Stimulated activated CD4-positive, alpha-beta T cell treated with anti-CD3 and anti-CD28 coated beads, Interleukin-1b, Interleukin-23, amount 100 ng/mL, for 1 hour (primary cell): ENCODE results near the gene TMCO6.
"Not testable (repeated sequence)": the region's sequence is repeated elsewhere in the genome, so short reads cannot be mapped to it uniquely, and the experiment has no call there.

Source experiments
- DNase-seq, 2 donors: peaks; one replicate each; pipeline ENCODE4 v3.0.0-alpha.2; 2020; ENCODE audit warnings: low read depth in 2 of 2

TMCO6 gene

DNA sequence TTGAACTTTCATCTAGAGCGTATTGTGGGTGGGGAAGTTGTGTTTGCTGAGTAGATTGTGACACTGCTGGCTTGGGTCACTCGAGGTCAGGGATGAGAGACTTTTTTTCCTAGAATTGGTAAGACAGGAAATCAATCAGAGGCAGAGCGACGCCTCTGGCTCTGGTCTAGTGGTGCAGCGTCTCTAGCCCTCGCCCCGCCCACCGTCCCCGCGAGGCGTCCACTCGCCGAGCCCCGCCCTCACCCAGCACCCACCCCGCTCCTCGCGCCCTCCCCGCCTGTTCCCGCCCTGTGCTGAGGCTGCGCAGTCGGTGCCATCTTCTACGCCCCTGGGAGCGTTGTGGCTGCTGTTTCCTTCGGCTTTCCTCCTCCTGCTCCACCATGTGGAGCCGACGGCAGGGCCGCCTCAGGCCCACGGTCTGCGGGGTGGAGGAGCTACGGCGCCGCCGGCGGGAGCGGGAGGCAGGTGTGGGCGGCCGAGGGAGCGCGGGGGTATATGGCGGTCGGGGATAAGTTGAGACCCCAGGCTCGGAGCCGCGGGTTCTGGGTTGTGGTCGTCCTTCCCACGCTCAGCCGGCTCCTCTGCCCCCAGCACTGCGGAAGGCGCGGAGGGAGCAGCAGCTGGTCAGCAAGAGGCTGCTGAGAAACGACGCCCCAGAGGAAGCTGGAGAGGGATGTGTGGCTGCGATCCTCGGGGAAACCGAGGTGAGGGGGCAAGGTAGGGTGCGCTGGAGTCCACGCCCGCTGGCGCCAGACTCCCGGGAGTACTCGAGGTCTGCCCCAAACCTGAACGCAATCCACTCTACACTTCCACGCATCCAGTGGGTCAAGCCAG lies at the start of gene TMCO6:
TSS of gene TMCO6 (plus strand) at position 304 of the 834 bp plus-strand sequence. CDS start at position 381, 77 bp downstream.
- DNase-seq: peak; percentile 93 to 97

DNA sequence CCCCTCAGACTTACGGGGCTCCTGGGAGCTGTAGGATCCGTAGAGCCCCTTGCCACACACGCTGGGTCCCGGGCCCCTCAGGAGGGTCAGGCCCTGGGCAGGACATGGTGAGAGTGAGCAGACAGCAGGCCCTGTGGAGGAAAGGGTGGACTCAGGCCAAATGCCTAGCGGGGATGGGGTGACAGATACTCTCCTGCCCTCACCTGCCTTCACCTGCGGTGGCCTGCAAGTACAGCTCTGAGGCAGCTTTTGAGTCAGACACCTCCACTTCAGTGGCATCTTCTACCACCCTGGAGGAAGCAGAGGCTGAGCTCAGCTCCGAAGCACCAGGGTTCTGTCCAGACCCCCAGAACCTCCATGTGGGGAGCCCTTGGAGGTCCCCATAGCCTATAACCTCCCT lies 48.4 kb upstream of the TMCO6 start:
- no peak for DNase-seq

DNA sequence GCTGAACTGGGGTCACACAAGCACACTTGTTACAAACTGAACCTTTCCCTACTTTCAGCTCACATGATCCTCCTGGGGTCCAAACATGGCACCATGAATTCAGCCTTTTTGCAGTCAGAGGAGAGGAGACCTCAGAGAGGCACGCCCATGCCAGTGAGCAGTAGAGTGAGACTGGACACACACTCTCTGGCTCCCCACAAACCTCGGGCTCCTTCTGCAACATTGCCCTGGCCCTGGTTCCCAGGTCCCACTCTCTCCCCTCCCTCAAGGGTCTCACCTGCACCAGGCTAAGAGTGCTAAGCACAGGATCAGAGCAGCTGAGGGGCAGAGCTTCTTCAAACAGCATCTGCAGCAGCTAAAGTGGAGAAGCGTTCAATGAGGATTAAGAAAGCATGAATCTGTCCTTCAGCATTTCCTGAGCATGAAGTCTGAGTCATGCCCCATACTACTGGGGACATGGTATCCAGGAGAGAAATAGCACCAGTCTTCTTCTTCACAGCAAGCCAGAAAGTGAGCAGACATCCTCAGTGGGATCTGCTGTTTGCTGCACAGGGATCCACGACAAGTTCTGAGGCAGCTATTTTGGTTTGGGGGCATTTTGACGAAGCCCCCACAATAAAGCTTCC lies 47.4 kb upstream of the TMCO6 start:
- DNase-seq: no peak

DNA sequence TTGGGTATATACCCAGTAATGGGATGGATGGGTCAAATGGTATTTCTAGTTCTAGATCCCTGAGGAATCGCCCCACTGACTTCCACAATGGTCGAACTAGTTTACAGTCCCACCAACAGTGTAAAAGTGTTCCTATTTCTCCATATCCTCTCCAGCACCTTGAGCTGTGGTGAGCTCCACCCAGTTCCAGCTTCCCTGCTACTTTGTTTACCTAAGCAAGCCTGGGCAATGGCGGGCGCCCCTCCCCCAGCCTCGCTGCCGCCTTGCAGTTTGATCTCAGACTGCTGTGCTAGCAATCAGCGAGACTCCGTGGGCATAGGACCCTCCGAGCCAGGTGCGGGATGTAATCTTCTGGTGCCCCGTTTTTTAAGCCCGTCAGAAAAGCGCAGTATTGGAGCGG lies 46.2 kb upstream of the TMCO6 start:
- not testable (repeated sequence) for DNase-seq

DNA sequence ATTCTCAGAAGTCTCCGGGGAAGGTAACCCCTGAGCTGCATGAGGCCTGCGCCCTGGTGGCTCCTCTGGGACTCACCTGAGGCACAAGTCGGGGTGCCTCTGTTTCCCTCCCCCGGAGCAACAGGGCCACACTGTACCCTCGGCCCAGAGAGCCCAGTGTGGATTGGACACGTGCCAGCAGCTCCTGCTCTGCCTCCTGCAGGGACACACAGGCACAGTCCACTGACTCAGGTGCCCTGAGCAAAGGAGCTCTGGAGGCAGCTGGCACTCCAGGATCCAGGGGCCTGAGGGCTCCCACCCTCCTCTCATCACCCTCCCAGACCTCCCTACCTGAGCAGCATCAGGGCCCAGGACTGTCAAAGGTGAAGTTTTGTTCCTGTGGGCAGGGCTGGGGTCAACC lies 45.1 kb upstream of the TMCO6 start:
- DNase-seq: no peak

DNA sequence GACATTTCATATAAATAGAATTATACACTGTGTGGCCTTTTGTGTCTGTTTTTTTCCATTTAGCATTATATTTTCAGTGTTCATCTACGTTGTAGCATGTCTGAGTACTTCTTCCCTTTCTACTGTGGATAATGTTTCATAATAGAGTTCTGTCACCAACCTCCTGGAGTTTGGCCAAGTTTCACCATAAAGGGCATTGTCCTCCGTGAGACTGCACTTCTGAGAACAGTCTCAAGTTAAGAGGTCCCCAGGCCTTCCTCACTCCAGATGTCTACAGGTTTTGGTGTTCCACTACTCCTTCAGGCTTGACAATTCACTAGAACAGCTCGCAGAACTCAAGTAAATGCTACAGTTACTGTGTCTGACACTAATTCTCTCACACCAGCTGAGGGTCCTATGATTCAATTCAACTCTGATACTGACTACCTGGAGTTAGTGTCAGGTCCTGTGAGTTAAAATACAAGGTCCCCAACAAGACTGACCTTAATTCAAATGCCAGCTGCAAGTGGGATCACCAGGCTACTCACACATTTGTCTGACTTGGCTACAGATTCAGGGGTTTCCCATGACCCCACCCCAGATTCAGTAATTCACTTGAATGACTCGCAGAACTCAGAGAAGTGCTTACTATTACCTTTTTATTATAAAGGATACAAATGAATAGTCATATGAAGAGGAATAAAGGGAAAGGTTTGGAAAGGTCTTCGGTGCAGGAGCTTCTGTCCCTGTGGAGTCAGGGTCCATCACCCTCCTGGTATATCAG lies 43.5 kb upstream of the TMCO6 start:
- DNase-seq: no peak

DNA sequence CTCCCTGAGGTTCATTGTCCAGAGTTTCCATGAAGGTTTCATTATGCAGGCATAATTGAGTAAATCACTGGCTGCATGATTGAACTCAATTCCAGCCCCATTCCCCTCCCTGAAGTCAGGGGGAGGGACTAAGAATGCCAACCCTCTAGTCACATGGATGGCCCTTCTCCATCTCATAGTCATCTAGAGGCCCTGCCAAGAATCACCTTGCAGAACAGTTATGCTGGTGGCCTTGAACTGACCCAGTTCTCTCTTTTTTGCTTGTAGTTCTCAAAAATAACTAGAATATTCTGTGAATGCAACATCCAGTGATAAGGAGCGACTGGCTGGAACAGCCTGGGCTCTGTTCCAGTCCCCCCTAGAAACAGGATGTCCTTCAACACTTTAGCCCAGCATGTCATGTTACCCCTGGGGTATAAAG lies 42.9 kb upstream of the TMCO6 start:
- DNase-seq: no peak

DNA sequence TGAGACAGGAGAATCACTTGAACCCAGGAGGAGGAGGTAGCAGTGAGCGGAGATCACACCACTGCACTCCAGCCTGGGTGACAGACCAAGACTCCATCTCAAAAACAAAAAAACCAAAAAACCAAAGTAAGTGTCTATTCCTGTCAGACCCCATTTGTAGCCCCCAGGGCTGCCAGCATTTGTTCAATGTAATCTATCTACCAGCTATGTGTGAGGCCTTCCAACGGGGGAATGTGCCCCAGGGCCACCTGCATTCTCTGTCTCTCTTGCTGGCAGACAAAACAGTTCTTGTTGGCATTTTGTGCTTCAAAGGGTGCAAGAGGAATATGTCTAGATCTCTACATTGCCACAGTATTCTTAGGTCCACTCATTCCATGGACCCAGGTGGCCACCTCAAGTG lies 40.4 kb upstream of the TMCO6 start:
- no peak for DNase-seq

DNA sequence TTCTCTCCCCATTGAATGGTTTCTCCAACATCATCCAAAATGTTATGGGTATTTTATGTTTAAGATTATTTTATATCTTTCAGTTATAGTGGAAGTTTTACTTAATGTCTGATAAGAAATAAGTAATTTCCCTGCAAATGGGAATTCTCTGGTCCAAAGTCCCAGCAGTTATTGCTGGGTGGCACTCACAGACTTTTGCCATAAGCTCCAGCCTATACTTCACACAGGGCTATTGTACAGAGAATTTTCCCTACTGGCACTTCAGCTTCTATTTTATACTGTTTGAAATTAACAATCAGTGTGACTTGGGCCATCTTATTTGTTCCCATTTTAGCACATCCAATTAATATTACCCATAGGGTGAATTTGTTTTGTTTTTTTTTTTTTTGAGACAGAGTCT lies 39.2 kb upstream of the TMCO6 start:
- no peak for DNase-seq

DNA sequence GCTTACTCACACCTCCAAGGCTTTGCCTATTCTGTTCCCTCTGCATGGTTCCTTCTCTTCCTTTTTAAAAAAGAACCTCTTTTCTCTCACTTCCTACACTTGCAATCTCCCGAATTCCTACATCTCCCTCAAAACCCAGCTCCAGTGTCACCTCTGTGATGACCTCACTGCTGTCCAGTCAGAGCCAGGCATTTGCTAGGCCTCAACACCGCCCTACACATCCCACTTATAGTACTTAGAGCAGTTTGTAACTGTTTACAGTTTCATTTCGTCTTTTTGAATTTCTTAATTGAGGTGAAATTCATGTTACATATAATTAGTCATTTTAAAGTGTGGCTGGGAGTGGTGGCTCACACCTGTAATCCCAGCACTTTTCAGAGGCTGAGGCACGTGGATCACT lies 37.1 kb upstream of the TMCO6 start:
- DNase-seq: no peak

DNA sequence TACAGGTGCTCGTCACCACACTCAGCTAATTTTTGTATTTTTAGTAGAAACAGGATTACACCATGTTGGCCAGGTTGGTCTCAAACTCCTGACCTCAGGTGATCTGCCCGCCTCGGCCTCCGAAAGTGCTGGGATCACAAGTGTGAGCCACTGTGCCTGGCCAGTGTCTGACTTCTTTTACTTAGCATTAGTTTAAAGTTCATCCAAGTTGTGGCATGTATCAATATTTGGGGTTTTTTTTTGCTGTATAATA lies 35.9 kb upstream of the TMCO6 start:
- DNase-seq: not testable (repeated sequence)

DNA sequence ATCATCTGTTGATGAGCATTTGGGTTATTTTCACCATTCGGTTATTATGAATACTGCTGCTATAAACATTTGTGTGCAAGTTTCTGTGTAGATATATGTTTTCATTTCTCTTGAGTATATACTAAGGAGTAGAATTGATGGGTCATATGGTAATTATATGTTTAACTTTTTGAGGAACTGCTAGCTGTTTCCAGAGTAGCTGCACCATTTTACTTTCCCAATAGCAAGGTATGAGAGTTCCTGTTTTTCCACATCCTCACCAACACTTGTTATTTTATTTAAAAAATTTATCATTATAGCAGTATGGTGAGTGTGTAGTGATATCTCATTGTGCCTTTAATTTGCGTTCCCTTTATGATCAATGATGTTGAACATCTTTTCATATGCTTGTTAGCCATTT lies 35.5 kb upstream of the TMCO6 start:
- DNase-seq: no peak

DNA sequence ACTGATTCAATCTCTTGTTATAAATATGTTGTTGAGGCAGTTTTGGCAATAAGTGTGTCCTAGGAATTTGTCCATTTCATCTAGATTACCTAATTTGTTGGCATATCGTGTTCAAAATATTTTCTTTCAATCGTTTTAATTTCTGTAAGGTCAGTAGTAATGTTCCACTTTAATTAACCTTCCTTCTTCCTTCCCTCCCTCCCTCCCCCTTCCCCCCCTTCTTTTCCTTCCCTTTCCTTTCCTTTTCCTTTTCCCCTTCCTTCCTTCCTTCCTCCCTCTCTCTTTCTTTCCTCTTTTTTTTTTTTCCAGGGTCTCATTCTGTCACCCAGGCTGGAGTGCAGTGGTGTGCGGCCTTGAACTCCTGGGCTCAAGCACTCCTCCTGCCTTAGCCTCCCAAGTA lies 33.4 kb upstream of the TMCO6 start:
- no peak for DNase-seq

DNA sequence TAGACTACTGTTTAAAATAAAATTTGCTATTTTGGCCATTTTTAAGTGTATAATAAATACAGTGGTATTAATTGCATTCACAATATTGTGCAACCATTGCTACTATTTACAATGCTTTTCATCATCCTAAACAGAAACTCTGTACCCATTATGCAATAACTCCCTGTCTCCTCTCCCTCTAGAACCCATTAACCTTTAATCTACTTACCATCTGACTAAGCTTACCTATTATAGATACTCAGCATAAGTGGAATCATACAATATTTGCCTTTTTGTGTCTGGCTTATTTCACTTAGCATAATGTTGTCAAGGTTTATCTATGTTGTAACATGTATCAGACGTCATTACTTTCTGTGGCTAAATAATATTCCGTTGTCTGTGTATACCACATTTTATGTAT lies 32.2 kb upstream of the TMCO6 start:
- no peak for DNase-seq

DNA sequence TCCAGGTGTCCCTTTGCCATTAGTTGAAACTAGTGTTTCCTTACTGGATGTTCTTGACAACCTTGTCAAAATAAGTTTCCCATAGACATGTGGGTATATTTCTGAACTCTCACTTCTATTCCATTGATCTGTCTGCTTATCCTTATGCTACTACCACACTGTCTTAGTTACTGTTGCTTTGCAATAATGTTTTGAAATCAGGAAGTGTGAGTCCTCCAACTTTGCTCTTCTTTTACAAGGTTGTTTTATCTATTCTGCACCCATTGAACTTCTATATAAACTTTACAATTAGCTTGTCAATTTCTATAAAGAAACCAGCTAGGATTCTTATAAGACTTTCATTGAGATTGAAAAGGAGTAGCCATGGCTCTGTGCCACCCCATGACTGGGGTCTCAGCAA lies 30.5 kb upstream of the TMCO6 start:
- no peak for DNase-seq

DNA sequence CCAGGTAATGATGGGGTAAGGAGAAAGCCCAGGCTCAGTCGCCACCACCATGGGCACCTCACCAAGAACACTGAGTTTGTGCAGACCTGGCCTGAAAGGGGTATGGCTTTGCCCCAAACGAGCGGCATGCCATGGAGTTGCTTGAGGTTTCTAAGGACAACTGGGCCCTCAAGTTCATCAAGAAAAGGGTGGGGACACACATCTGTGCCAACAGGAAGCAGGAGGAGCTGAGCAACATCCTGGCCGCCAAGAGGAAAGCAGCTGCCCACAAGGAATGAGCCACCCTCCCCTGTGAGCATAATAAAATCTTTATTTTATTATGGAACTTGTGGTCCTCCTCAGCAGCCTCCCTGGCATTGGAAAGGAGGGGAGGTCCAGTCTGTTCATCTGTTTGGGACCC lies 30.1 kb upstream of the TMCO6 start:
- no peak for DNase-seq

DNA sequence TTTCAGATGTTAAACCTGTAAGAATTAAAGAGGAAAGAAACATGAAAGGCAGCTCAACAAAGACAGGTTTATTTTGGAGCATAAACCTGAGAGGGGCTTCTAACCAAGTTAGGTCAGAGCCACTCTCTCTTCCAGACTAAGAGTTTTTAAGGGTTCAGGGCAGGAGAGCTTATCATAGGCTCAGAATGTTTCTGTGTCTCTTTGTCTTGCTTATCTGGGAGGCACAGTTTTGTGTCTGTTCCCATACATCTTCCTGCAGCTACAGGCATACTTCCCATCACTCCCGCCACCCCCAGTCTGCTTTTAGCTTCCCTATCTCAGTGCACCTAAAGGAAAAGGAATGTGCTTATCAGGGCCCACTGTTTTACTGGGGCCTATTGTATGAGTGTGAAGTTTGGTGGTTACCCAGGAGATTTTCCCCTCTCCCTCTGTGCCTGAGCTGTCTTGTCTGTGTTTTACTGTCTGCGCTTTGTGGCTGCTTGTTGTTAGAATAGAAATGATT lies 28.2 kb upstream of the TMCO6 start:
- no peak for DNase-seq

DNA sequence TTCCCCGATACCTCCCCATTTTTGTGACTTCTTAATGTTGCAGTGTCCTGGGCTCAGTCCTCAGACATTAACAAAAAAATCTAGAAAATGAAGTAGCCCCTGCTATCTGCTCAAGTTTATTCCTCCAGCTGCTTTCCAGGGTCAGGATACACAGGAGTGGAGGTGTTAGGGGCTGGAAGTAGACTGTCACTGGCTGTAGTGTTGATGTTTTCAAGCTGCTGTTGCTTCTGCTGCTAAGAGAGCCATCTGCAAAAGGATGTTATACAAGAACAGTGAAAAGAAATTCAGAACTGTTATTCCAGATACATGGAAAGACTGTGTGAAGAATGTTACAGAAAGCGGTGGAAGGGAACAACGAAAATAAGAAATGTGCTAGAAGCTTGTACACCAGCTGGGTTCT lies 16.9 kb upstream of the TMCO6 start:
- DNase-seq: no peak

DNA sequence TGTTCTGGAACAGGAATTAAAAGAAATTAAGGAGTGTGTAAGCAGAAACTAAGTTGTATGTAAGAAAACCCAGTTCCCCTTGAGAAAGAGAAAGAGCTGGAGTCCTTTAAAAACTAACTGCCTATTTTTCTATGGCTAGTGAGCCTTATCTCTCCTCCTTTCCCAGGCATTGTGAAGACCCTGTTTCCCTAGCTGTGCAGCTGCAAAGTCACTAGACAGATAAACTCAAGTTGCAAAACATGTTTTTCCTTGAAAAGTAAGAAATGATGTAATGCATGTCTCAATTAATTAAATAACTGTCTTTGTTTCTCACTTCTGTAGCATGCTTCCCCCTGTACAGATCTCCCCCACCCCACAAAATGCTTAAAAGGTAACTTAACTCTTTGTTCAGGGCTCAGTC lies 16.2 kb upstream of the TMCO6 start:
- DNase-seq: not testable (repeated sequence)

DNA sequence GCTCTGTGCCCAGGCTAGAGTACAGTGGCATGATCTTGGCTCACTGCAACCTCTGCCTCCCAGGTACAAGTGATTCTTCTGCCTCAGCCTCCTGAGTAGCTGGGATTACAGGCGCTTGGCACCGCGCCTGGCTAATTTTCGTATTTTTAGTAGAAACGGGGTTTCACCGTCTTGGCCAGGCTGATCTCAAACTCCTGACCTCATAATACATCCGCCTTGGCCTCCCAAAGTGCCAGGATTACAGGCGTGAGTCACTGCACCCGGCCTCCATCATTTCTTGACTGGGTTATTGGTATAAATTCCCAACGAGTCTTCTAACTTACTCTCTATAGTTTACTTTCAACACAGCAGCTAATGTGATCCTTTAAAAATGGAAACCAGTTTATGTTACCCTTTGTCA lies 14.4 kb upstream of the TMCO6 start:
- not testable (repeated sequence) for DNase-seq

DNA sequence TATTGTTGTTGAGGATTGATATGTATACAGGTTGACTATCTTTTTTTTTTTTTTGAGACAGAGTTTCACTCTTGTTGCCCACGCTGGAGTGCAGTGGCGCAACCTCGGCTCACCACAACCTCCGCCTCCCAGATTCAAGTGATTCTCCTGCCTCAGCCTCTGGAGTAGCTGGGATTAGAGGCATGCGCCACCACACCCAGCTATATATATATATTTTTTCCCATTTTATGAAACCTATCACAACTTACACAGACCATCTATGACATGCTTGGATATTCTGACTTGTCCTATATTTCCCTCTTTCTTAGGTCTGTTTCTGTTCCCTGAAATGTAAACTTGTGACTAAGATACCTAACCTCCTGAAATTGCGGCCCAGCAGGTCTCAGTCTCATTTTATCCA lies 11.3 kb upstream of the TMCO6 start:
- DNase-seq: no peak

DNA sequence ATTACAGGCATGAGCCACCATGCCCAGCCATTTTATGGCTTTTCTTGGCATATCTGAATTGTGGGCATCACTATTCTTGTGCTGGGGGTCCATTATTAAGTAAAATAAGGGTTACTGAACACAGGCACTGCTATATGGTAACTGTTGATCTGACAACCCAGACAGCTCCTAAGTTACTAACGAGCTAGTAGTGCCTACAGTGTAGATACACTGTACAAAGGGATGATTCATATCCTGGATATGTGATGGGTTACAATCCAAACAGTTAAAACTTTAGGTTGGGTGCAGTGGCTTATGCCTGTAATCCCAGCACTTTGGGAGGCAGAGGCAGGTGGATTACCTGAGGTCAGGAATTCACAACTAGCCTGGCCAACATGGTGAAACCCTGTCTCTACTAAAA lies 10.5 kb upstream of the TMCO6 start:
- DNase-seq: no peak
